Glomerular endothelial cell (primary cell): ENCODE data around the gene ALOX12B. TPM values are rescaled to one million over a fixed set of nuclear protein-coding genes. Genes with fewer than 3 reads are reported as not detected.

Source experiments
- total RNA-seq: library from RNA; depleted of rRNA; stranded (reverse); fragments of >200 nt; gene quantifications from 2 replicates; pipeline ENCODE4 v1.2.3, GENCODE V29; 2015

Gene ALOX12B
- total RNA-seq, 1 donor from 2014 or later, result not detected

Other genes starting within 250 kb of the ALOX12B start
- gene TMEM88, start 232.7 kb downstream of the ALOX12B start, total RNA-seq, result 24.8 and 46.8 TPM in 2 replicates
- gene NAA38, start 230.2 kb downstream of the ALOX12B start, total RNA-seq, result 96.0 and 138 TPM in 2 replicates
- gene CYB5D1, start 229.7 kb downstream of the ALOX12B start, total RNA-seq, result 2.7 and 5.8 TPM in 2 replicates
- 66.5 and 142 TPM in 2 replicates for gene CHD3, start 198.9 kb downstream of the ALOX12B start, total RNA-seq
- gene RNF227, start 171.4 kb downstream of the ALOX12B start, total RNA-seq, result 0.64 and 1.2 TPM in 2 replicates
- 0.12 and 2.1 TPM in 2 replicates for gene KCNAB3, start 157.9 kb downstream of the ALOX12B start, total RNA-seq
- gene TRAPPC1, start 155.8 kb downstream of the ALOX12B start, total RNA-seq, result 100 and 142 TPM in 2 replicates
- 16.7 and 18.7 TPM in 2 replicates for gene CNTROB, start 155.5 kb downstream of the ALOX12B start, total RNA-seq
- gene GUCY2D, start 85.1 kb downstream of the ALOX12B start, total RNA-seq, result not detected in 2 replicates
- gene ALOX15B, start 48.7 kb downstream of the ALOX12B start, total RNA-seq, result not detected in 2 replicates
- gene ALOXE3, start 30.8 kb upstream of the ALOX12B start, total RNA-seq, result not detected in 2 replicates
- gene HES7, start 36.4 kb upstream of the ALOX12B start, total RNA-seq, result not detected in 2 replicates
- 12.5 and 23.7 TPM in 2 replicates for gene PER1, start 64.7 kb upstream of the ALOX12B start, total RNA-seq
- 10.6 and 13.2 TPM in 2 replicates for gene VAMP2, start 75.2 kb upstream of the ALOX12B start, total RNA-seq
- 24.9 and 25.5 TPM in 2 replicates for gene TMEM107, start 88.7 kb upstream of the ALOX12B start, total RNA-seq
- 12.4 and 14.3 TPM in 2 replicates for gene BORCS6, start 102.5 kb upstream of the ALOX12B start, total RNA-seq
- gene AURKB, start 122.9 kb upstream of the ALOX12B start, total RNA-seq, result 9.3 and 24.8 TPM in 2 replicates
- 10.5 and 23.4 TPM in 2 replicates for gene CTC1, start 160.3 kb upstream of the ALOX12B start, total RNA-seq
- 18.7 and 34.3 TPM in 2 replicates for gene PFAS, start 161.6 kb upstream of the ALOX12B start, total RNA-seq
- gene RANGRF, start 201.0 kb upstream of the ALOX12B start, total RNA-seq, result 19.9 and 27.2 TPM in 2 replicates
- gene SLC25A35, start 207.7 kb upstream of the ALOX12B start, total RNA-seq, result 2.3 and 2.5 TPM in 2 replicates
- gene ARHGEF15, start 222.5 kb upstream of the ALOX12B start, total RNA-seq, result 57.3 and 152 TPM in 2 replicates